Stomach (tissue), 9 donors: ENCODE data around the gene VEGFA. TPM values are rescaled to one million over a fixed set of nuclear protein-coding genes. Genes with fewer than 3 reads are reported as not detected.

Source experiments
- DNase-seq, 2 donors: peaks; one replicate each; pipeline versions ENCODE4 v3.0.0 to v3.0.0-alpha.2; 2013 to 2019
- H3K27ac ChIP-seq, 5 donors: fragments of 200-600 bp in 4 of 5; sonication (generic) in 4 of 5; one replicate each; pipeline ENCODE4 v1.5.1; 2013 to 2019; ENCODE audit warnings: mild to moderate bottlenecking in 1 of 5, moderate library complexity in 1 of 5
- H3K27me3 ChIP-seq, 3 donors: fragments of 200-600 bp; sonication (generic); one replicate each; pipeline ENCODE4 v1.5.1; 2017 to 2019; ENCODE audit warnings: mixed run types in 1 of 3
- H3K36me3 ChIP-seq, 4 donors: fragments of 200-600 bp; sonication (generic); 1 replicate in 3 of 4; 2 replicates in 1 of 4; pipeline ENCODE4 v1.5.1; 2016 to 2019
- H3K4me1 ChIP-seq, 4 donors: fragments of 200-600 bp; sonication (generic); one replicate each; pipeline ENCODE4 v1.5.1; 2016 to 2019
- H3K4me3 ChIP-seq, 4 donors: fragments of 200-600 bp; sonication (generic) in 3 of 4; one replicate each; pipeline ENCODE4 v1.5.1; 2016 to 2019; ENCODE audit warnings: mild to moderate bottlenecking in 1 of 4
- H3K9me3 ChIP-seq, 4 donors: fragments of 200-600 bp; sonication (generic); one replicate each; pipeline ENCODE4 v1.5.1; 2016 to 2019
- CTCF ChIP-seq, 7 experiments: fragments of 450-650 bp in 4 of 7; fragments of 200-600 bp in 3 of 7; sonication (generic) in 3 of 7; IDR thresholded peaks; one replicate each; pipeline ENCODE4 v1.5.1; 2016 to 2019; ENCODE audit warnings: antibody characterized with exemption in 7 of 7, control low read depth in 2 of 7, mild to moderate bottlenecking in 1 of 7
- EP300 ChIP-seq: sonication (generic); formaldehyde crosslinking; IDR thresholded peaks from one replicate; pipeline ENCODE4 v1.6.1; 2017; ENCODE audit warnings: antibody characterized with exemption
- POLR2A ChIP-seq, 4 donors: fragments of 450-650 bp; IDR thresholded peaks; one replicate each; pipeline ENCODE4 v1.6.1; 2016; ENCODE audit warnings: antibody characterized with exemption in 4 of 4, control low read depth in 2 of 4, mild to moderate bottlenecking in 1 of 4, moderate library complexity in 1 of 4
- POLR2AphosphoS5 ChIP-seq, 3 donors: sonication (generic); formaldehyde crosslinking; IDR thresholded peaks; one replicate each; pipeline ENCODE4 v1.6.1; 2016; ENCODE audit warnings: antibody characterized with exemption in 3 of 3
- WGBS, 5 donors: extraction: QIAGEN DNeasy Blood & Tissue Kit in 3 of 5; methylation state at CpG; one replicate each; pipeline versions ENCODE4 v1.1.5 to v1.1.7; 2013 to 2018; 5-methylcytosine and 5-hydroxymethylcytosine counted together
- intact Hi-C: fragments of 100-400 bp; cut with DNase I; formaldehyde crosslinking; loops from one replicate; pipeline ENCODE4 v1.15.1; 2023; ENCODE audit warnings: low total_unique reads
- polyA plus RNA-seq, 3 donors: library from polyadenylated mRNA; stranded (reverse); fragments of 200-250 nt; gene quantifications; one replicate each; pipeline ENCODE4 v1.2.3, GENCODE V29; 2013
- total RNA-seq, 5 donors: library from RNA; depleted of rRNA; stranded (reverse); fragments of >200 nt; gene quantifications; one replicate each; pipeline versions ENCODE4 v1.1.0 to v1.2.3, GENCODE V29; 2014 to 2016
- donor health status: healthy with polysubstance abuse.
- donor health status: Bipolar disorder and iron deficiency.
- donor health status: healthy.

VEGFA gene
- total and polyA plus RNA-seq, 8 donors: 28.6 to 438 (median 235) TPM

DNA sequence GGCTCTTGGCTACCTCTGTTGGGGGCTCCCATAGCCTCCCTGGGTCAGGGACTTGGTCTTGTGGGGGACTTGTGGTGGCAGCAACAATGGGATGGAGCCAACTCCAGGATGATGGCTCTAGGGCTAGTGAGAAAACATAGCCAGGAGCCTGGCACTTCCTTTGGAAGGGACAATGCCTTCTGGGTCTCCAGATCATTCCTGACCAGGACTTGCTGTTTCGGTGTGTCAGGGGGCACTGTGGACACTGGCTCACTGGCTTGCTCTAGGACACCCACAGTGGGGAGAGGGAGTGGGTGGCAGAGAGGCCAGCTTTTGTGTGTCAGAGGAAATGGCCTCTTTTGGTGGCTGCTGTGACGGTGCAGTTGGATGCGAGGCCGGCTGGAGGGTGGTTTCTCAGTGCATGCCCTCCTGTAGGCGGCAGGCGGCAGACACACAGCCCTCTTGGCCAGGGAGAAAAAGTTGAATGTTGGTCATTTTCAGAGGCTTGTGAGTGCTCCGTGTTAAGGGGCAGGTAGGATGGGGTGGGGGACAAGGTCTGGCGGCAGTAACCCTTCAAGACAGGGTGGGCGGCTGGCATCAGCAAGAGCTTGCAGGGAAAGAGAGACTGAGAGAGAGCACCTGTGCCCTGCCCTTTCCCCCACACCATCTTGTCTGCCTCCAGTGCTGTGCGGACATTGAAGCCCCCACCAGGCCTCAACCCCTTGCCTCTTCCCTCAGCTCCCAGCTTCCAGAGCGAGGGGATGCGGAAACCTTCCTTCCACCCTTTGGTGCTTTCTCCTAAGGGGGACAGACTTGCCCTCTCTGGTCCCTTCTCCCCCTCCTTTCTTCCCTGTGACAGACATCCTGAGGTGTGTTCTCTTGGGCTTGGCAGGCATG is 9.2 kb downstream of the VEGFA start:
- H3K4me1 ChIP-seq: peaks cover 30 to 87% (median 65%) of the 10 kb centered on the region in 4 donors
- 78 to 85% (median 80%) methylated on average over 12 of the region's 12 CpGs for WGBS, 5 donors
- DNase-seq: no peak
- no peaks in the 10 kb centered on the region for H3K9me3 ChIP-seq
- H3K4me3 ChIP-seq: peak overlapping the region in 1 of 4 donors; percentile 1
- H3K27ac ChIP-seq: peak overlapping the region; percentile 16 to 68 (median 24)
- peaks cover 67 to 87% (median 79%) of the 10 kb centered on the region in 4 donors for H3K36me3 ChIP-seq
- no peaks in the 10 kb centered on the region for H3K27me3 ChIP-seq
- intact Hi-C loops: no loop called here
- no peak for TF ChIP-seq POLR2AphosphoS5 (IDR thresholded peaks at IDR 0.05)
- no peak for TF ChIP-seq CTCF (IDR thresholded peaks at IDR 0.05)
- no peak for TF ChIP-seq POLR2A (IDR thresholded peaks at IDR 0.05)
- TF ChIP-seq EP300: no peak

- DNase-seq: peak; percentile 69 to 78
- H3K9me3 ChIP-seq: no peaks in the 10 kb centered on the region
- WGBS, 5 donors: 18 to 59% (median 36%) methylated on average over 5 to 8 of the region's 8 CpGs
- no peak overlapping the region for H3K4me3 ChIP-seq
- no peaks in the 10 kb centered on the region for H3K27me3 ChIP-seq
- peaks cover 72 to 93% (median 85%) of the 10 kb centered on the region in 4 donors for H3K36me3 ChIP-seq
- peaks cover 24 to 81% (median 59%) of the 10 kb centered on the region in 4 donors for H3K4me1 ChIP-seq
- TF ChIP-seq EP300 (no peak), POLR2A (IDR thresholded peaks at IDR 0.05) (no peak), POLR2AphosphoS5 (IDR thresholded peaks at IDR 0.05) (no peak), CTCF (IDR thresholded peaks at IDR 0.05) (no peak)
- intact Hi-C loops: no loop called here
- peak overlapping the region in 4 of 5 donors; percentile 17 to 68 (median 30) for H3K27ac ChIP-seq
These were observed 9.8 kb downstream of the VEGFA start for GRCh38 chr6:43779852-43780236.

DNA sequence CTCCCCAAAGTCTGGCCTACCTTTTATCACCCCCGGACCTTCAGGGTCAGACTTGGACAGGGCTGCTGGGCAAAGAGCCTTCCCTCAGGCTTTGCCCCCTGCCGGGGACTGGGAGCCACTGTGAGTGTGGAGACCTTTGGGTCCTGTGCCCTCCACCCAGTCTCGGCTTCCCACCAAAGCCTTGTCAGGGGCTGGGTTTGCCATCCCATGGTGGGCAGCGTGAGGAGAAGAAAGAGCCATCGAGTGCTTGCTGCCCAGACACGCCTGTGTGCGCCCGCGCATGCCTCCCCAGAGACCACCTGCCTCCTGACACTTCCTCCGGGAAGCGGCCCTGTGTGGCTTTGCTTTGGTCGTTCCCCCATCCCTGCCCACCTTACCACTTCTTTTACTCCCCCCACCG is 10.3 kb downstream of the VEGFA start:
- Histone ChIP-seq H3K27ac (peak overlapping the region in 4 of 5 donors; percentile 21 to 68 (median 30)), H3K27me3 (no peaks in the 10 kb centered on the region), H3K36me3 (peaks cover 76 to 98% (median 90%) of the 10 kb centered on the region in 4 donors), H3K4me1 (peaks cover 19 to 81% (median 55%) of the 10 kb centered on the region in 4 donors), H3K4me3 (no peak overlapping the region), H3K9me3 (no peaks in the 10 kb centered on the region)
- intact Hi-C loops: no loop called here
- no peak for TF ChIP-seq EP300
- no peak for TF ChIP-seq POLR2AphosphoS5 (IDR thresholded peaks at IDR 0.05)
- TF ChIP-seq CTCF (IDR thresholded peaks at IDR 0.05): no peak
- no peak for TF ChIP-seq POLR2A (IDR thresholded peaks at IDR 0.05)
- no peak for DNase-seq
- 77 to 87% (median 87%) methylated on average over 13 of the region's 13 CpGs for WGBS, 5 donors

DNA sequence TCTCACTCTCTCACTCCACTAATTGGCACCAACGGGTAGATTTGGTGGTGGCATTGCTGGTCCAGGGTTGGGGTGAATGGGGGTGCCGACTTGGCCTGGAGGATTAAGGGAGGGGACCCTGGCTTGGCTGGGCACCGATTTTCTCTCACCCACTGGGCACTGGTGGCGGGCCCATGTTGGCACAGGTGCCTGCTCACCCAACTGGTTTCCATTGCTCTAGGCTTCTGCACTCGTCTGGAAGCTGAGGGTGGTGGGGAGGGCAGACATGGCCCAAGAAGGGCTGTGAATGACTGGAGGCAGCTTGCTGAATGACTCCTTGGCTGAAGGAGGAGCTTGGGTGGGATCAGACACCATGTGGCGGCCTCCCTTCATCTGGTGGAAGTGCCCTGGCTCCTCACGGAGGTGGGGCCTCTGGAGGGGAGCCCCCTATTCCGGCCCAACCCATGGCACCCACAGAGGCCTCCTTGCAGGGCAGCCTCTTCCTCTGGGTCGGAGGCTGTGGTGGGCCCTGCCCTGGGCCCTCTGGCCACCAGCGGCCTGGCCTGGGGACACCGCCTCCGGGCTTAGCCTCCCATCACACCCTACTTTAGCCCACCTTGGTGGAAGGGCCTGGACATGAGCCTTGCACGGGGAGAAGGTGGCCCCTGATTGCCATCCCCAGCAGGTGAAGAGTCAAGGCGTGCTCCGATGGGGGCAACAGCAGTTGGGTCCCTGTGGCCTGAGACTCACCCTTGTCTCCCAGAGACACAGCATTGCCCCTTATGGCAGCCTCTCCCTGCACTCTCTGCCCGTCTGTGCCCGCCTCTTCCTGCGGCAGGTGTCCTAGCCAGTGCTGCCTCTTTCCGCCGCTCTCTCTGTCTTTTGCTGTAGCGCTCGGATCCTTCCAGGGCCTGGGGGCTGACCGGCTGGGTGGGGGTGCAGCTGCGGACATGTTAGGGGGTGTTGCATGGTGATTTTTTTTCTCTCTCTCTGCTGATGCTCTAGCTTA is 11.2 kb downstream of the VEGFA start:
- Histone ChIP-seq H3K9me3 (no peaks in the 10 kb centered on the region), H3K27ac (peak overlapping the region in 2 of 5 donors; percentile 18 to 37), H3K27me3 (no peaks in the 10 kb centered on the region), H3K36me3 (peaks cover 82 to 97% (median 94%) of the 10 kb centered on the region in 4 donors), H3K4me3 (no peak overlapping the region), H3K4me1 (peaks cover 10 to 74% (median 45%) of the 10 kb centered on the region in 4 donors)
- DNase-seq: no peak
- WGBS, 5 donors: 75 to 86% (median 82%) methylated on average over 19 to 24 of the region's 24 CpGs
- TF ChIP-seq EP300: no peak
- TF ChIP-seq CTCF (IDR thresholded peaks at IDR 0.05): no peak
- no peak for TF ChIP-seq POLR2AphosphoS5 (IDR thresholded peaks at IDR 0.05)
- TF ChIP-seq POLR2A (IDR thresholded peaks at IDR 0.05): no peak
- intact Hi-C loops: no loop called here
